HG03280 (cell line): Measurements from ENCODE around the gene MS4A12.
"Not testable (repeated sequence)": the region's sequence is repeated elsewhere in the genome, so short reads cannot be mapped to it uniquely, and the experiment has no call there.

Experiments
- ATAC-seq: cut with Tn5 transposase; IDR thresholded peaks from one replicate; pipeline ENCODE4 v1.9.1; 2021; ENCODE audit warnings: mild to moderate bottlenecking, moderate library complexity; ENCODE audit not compliant: unreplicated experiment

The MS4A12 gene

DNA sequence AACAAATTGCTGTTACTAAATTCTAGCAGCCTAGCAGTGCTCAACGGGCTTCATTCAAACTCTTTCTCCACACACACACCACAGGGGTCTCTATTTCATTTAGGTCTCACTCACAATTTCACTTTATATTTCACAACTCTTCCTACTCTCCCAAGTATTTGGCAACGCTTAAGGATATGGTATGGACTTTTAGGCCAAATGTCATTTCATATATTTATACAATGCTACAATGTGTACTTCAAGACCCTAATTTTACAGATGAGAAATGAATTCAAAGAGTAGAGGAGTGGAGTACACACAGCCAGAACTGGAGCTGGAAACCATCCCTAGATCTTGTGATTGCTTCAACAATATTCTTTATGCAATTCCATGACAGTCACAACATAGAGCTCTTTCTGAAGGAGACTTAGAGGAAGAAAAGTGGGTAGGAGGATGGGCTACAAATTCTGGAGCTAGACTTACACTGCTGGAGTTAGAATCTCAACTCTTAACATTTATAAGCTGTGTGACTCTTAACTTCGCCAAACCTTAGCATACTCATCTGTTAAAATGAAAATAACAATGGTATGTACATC lies 20.2 kb downstream of the MS4A12 start:
- ATAC-seq, result no peak

DNA sequence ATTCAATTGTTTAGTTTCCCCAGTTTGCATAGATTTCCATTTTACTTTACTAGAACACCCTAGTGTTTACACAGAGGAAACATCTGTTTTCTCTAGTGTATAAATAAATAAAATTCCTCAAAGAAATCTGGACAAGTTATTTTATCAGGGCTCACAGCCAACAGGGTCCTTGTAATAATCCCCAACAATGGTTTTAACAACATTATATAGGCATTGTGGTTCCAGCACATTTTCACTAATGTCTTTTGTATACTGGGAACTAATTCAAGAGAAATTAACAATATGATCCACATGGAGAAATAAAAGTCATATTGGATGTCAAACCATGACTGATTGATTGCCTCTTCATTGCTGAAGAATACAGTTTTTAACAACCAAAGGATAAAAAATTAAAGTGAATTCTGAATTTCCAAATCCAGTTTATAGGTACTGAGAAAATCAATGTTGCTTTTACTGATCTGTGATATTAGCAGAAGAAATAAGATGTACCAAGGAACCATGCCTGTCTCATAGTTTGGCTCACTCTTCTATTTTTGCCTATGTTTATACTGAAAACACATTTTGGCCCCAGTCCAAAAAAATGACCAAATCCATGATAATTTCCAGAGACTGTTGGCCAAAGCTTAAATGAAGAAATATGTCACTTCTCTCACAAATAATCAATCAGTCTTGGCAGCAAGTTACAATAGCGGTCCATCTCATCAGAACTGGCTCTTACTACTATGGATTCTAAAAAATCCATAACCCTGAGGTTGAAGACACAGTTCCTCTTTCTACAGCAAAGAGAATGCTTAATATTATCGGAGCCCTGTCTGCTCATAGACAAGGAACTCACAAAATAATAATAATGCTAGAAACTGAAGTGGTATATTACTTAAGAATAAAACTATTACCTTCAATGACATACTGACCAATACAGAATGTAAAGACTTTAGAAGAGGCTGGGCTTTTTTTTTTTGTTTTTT lies 21.2 kb downstream of the MS4A12 start:
- ATAC-seq, result no peak

DNA sequence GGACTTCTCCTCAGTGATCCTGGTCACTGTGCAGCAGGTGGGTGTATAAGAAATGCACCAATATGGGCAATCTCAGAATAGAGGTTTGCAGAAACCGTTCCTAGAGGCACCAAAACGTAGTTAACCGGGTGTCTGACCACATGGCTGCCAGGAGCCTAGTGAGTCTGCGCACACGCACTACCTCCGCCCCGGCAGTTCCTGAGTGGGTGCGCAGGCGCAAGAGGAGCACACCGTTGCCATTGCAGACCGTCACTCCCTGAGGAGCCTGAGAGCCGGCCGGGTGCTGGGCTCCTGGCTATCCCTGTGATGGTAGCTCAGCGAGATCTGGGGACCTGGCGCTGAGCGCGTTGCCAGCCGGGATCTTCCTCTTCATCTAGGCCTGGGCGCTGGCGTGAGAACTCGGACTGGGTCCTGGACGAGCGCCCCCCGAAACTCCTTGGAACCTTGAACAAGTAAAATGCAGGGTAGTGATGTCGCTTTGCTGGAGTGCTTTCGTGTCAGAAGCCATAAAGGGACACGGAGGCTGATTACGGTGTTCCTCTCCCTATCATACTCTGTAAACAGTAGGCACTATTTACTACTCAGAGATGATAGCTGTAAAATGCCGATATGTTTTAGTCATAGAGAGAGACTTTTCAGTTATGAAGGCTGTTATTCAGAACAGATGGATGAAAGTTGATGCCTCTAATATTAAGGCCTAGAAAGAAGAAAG lies 22.7 kb downstream of the MS4A12 start, which contains the start of gene MS4A13:
Gene MS4A13 (plus strand): TSS at position 249 of the 712 bp plus-strand sequence. CDS start 2,692 bp downstream, outside the sequence.
- ATAC-seq, result no peak

GRCh38 chr11:60528465-60528864 lies 35.9 kb downstream of the MS4A12 start:
- no peak for ATAC-seq

GRCh38 chr11:60528934-60529333 lies 36.4 kb downstream of the MS4A12 start:
- no peak for ATAC-seq

GRCh38 chr11:60530454-60531100 lies 38.0 kb downstream of the MS4A12 start:
- no peak for ATAC-seq

DNA sequence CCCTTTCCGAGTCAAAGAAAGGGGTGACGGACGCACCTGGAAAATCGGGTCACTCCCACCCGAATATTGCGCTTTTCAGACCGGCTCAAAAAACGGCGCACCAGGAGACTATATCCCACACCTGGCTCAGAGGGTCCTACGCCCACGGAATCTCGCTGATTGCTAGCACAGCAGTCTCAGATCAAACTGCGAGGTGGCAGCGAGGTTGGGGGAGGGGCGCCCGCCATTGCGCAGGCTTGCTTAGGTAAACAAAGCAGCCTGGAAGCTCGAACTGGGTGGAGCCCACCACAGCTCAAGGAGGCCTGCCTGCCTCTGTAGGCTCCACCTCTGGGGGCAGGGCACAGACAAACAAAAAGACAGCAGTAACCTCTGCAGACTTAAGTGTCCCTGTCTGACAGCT lies 39.8 kb downstream of the MS4A12 start:
- ATAC-seq, result not testable (repeated sequence)

DNA sequence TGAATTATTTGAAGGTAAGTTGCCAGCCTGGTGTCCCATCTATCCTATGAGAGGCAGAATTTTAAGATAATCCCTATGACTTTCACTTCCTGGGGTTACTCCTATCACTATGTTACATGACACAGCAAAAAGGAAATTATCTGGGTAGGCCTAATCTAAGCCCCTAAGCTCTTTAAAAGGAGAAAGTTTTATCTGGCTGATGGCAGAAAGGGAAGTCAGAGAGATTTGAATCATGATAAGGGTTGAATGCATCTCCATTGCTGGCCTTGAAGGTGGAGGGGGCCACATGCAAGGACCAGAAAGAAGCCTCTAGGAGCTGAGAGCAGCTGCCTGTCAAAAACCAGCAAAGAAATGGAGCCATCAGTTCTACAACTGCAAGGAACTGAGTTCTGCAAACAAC lies 46.0 kb downstream of the MS4A12 start:
- ATAC-seq, result not testable (repeated sequence)

- no peak for ATAC-seq
Measured at GRCh38 chr11:60544077-60544476, 51.5 kb downstream of the MS4A12 start.
